Skeletal muscle satellite cell (primary cell): ENCODE results near the gene NPAS3.
A peak's percentile ranks its signal among the peaks of the same experiment; 100 is the strongest.

Source experiments
- H3K27me3 ChIP-seq: 2 replicates; pipeline ENCODE4 v1.7.0; 2013; ENCODE audit warnings: low read length; ENCODE audit not compliant: control insufficient read depth, insufficient read depth
- H3K36me3 ChIP-seq: 2 replicates; pipeline ENCODE4 v1.7.0; 2013; ENCODE audit warnings: mild to moderate bottlenecking, control low read depth, low read length; ENCODE audit not compliant: insufficient read depth
- H3K4me1 ChIP-seq: 2 replicates; pipeline ENCODE4 v1.7.0; 2013; ENCODE audit warnings: low read length; ENCODE audit not compliant: control insufficient read depth, insufficient read depth
- H3K4me2 ChIP-seq: 2 replicates; pipeline ENCODE4 v1.7.0; 2013; ENCODE audit warnings: mild to moderate bottlenecking, low read length
- H3K4me3 ChIP-seq: 2 replicates; pipeline ENCODE4 v1.7.0; 2013; ENCODE audit warnings: low read length
- H3K9ac ChIP-seq: 2 replicates; pipeline ENCODE4 v1.7.0; 2013; ENCODE audit warnings: mild to moderate bottlenecking, low read depth, low read length, moderate library complexity
- H3K9me3 ChIP-seq: replicated peaks from 2 replicates; pipeline ENCODE4 v1.7.0; 2013; ENCODE audit warnings: mild to moderate bottlenecking, control low read depth, low read length

Gene NPAS3

GRCh38 chr14:33569821-33570687 is 631.4 kb downstream of the NPAS3 start:
- Histone ChIP-seq H3K9ac (no peak overlapping the region), H3K27me3 (no peaks in the 10 kb centered on the region), H3K4me1 (peaks cover 41% of the 10 kb centered on the region), H3K4me2 (peak overlapping the region; percentile 23), H3K4me3 (no peak overlapping the region), H3K9me3 (no peaks in the 10 kb centered on the region), H3K36me3 (no peaks in the 10 kb centered on the region)

- H3K4me3 ChIP-seq, result no peak overlapping the region
- H3K9me3 ChIP-seq, result no peaks in the 10 kb centered on the region
- no peaks in the 10 kb centered on the region for H3K27me3 ChIP-seq
- H3K4me2 ChIP-seq, result no peak overlapping the region
- H3K9ac ChIP-seq, result no peak overlapping the region
- H3K36me3 ChIP-seq, result no peaks in the 10 kb centered on the region
- H3K4me1 ChIP-seq, result peaks cover 37% of the 10 kb centered on the region
Measured at GRCh38 chr14:33570694-33571310, 632.1 kb downstream of the NPAS3 start.

- Histone ChIP-seq H3K4me2 (no peak overlapping the region), H3K9ac (no peak overlapping the region), H3K9me3 (no peaks in the 10 kb centered on the region)
Measured at GRCh38 chr14:33573301-33573880, 634.7 kb downstream of the NPAS3 start.

GRCh38 chr14:33576014-33576413 is 637.3 kb downstream of the NPAS3 start:
- Histone ChIP-seq H3K4me1 (peaks cover under 1% of the 10 kb centered on the region), H3K27me3 (no peaks in the 10 kb centered on the region), H3K4me2 (no peak overlapping the region), H3K4me3 (no peak overlapping the region), H3K36me3 (no peaks in the 10 kb centered on the region), H3K9me3 (no peaks in the 10 kb centered on the region), H3K9ac (no peak overlapping the region)

More at GRCh38 chr14:33573301-33573880, 634.7 kb downstream of the NPAS3 start:
- H3K27me3 ChIP-seq, result no peaks in the 10 kb centered on the region
- H3K36me3 ChIP-seq, result no peaks in the 10 kb centered on the region
- no peak overlapping the region for H3K4me3 ChIP-seq
- peaks cover 26% of the 10 kb centered on the region for H3K4me1 ChIP-seq

- Histone ChIP-seq H3K4me3 (no peak overlapping the region), H3K36me3 (no peaks in the 10 kb centered on the region), H3K9ac (no peak overlapping the region), H3K4me1 (no peaks in the 10 kb centered on the region), H3K27me3 (no peaks in the 10 kb centered on the region), H3K9me3 (no peaks in the 10 kb centered on the region), H3K4me2 (no peak overlapping the region)
Measured at GRCh38 chr14:33578461-33579216, 640.0 kb downstream of the NPAS3 start.

- no peaks in the 10 kb centered on the region for H3K36me3 ChIP-seq
- H3K4me3 ChIP-seq, result no peak overlapping the region
- H3K9me3 ChIP-seq, result no peaks in the 10 kb centered on the region
- peaks cover 4% of the 10 kb centered on the region for H3K27me3 ChIP-seq
- no peak overlapping the region for H3K4me2 ChIP-seq
- H3K4me1 ChIP-seq, result no peaks in the 10 kb centered on the region
- no peak overlapping the region for H3K9ac ChIP-seq
Measured at GRCh38 chr14:33580231-33580749, 641.6 kb downstream of the NPAS3 start.

- H3K4me1 ChIP-seq, result no peaks in the 10 kb centered on the region
- no peak overlapping the region for H3K9ac ChIP-seq
- no peaks in the 10 kb centered on the region for H3K36me3 ChIP-seq
- H3K27me3 ChIP-seq, result peaks cover 4% of the 10 kb centered on the region
- H3K4me3 ChIP-seq, result no peak overlapping the region
- H3K4me2 ChIP-seq, result no peak overlapping the region
- H3K9me3 ChIP-seq, result no peaks in the 10 kb centered on the region
Measured at GRCh38 chr14:33580841-33581240, 642.2 kb downstream of the NPAS3 start.

GRCh38 chr14:33584697-33585096 is 646.0 kb downstream of the NPAS3 start:
- peaks cover 8% of the 10 kb centered on the region for H3K4me1 ChIP-seq
- peaks cover 4% of the 10 kb centered on the region for H3K27me3 ChIP-seq

GRCh38 chr14:33586806-33587205 is 648.1 kb downstream of the NPAS3 start:
- Histone ChIP-seq H3K4me2 (no peak overlapping the region), H3K27me3 (peaks cover 4% of the 10 kb centered on the region), H3K9me3 (no peaks in the 10 kb centered on the region), H3K36me3 (no peaks in the 10 kb centered on the region), H3K9ac (no peak overlapping the region), H3K4me3 (no peak overlapping the region), H3K4me1 (peaks cover 12% of the 10 kb centered on the region)

More at GRCh38 chr14:33584697-33585096, 646.0 kb downstream of the NPAS3 start:
- Histone ChIP-seq H3K4me2 (no peak overlapping the region), H3K4me3 (no peak overlapping the region), H3K9me3 (no peaks in the 10 kb centered on the region), H3K36me3 (no peaks in the 10 kb centered on the region), H3K9ac (no peak overlapping the region)

- Histone ChIP-seq H3K4me1 (peaks cover 21% of the 10 kb centered on the region), H3K9me3 (no peaks in the 10 kb centered on the region), H3K9ac (no peak overlapping the region), H3K27me3 (peaks cover 4% of the 10 kb centered on the region), H3K4me2 (no peak overlapping the region), H3K4me3 (no peak overlapping the region), H3K36me3 (no peaks in the 10 kb centered on the region)
Measured at GRCh38 chr14:33587791-33588190, 649.1 kb downstream of the NPAS3 start.

GRCh38 chr14:33588771-33589170 is 650.1 kb downstream of the NPAS3 start:
- no peak overlapping the region for H3K4me3 ChIP-seq
- no peak overlapping the region for H3K9ac ChIP-seq

More at GRCh38 chr14:33588771-33589170, 650.1 kb downstream of the NPAS3 start:
- no peaks in the 10 kb centered on the region for H3K36me3 ChIP-seq
- no peak overlapping the region for H3K4me2 ChIP-seq
- peaks cover 21% of the 10 kb centered on the region for H3K4me1 ChIP-seq
- peaks cover 4% of the 10 kb centered on the region for H3K27me3 ChIP-seq
- H3K9me3 ChIP-seq, result no peaks in the 10 kb centered on the region
